ENCODE measurements around the gene IRF8.
"Not testable (repeated sequence)": the region's sequence is repeated elsewhere in the genome, so short reads cannot be mapped to it uniquely, and the experiment has no call there.

IRF8 gene

DNA sequence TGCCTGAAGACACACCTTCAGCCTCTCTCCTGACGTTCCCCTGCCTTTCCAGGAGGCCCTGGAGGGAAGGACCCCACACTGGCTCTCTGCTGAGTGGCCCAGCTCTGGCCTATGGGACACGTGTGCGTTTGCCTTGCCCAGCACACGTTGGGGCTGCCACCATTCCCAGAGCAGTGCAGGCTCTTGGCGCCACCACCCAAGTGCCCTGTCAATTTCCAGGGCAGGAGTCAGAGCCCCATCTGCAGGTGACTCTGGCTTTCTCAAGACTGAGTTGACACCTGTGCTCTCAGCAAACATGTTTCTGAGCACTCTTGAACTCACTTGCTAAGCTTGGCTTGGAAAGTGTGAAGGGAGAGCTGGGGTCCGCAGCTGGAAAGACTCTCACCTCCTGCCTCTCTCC is 4.7 kb upstream of the IRF8 start:
- no peak for DNase-seq (ENCODE audit: low read depth)

DNA sequence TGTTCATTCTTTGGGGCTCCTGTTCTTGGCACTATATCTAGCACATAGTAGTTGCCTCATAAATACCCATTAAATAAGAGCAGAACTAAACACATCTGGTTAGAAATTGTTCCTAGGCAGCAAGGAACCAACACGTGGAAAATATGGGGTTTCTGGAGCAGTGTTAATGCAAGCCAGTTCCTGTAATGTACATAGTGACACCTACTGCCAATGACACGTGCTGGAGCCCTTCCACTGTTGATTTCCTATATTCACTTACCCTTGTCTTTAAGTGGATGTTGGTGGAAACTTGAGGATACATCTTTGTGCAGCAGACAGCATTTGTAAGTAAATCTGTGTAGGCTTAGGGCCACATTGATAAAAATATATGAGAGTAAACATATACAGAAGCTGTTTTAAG is 1.6 kb upstream of the IRF8 start:
- DNase-seq (ENCODE audit: low read depth) = no peak

DNA sequence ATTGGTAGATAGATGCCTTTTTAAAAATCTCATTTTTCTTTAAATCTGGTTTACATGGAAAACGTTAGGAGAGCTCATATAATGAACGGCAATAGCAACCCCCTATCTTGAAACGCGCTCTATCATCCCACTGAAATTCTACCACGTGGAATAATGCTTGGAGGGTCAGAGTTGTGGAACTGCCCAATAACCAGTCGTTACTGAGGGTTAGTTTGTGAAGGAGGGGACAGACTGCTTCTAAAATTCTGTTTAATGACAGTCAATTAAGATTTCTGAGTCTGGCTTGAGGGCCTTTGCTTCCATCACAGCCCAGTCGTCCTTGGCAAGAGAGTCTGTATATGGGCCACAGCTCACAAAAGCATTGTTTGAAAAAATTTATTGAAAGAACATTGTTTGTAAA is 482 bp downstream of the IRF8 start:
- no peak for DNase-seq (ENCODE audit: low read depth)

DNA sequence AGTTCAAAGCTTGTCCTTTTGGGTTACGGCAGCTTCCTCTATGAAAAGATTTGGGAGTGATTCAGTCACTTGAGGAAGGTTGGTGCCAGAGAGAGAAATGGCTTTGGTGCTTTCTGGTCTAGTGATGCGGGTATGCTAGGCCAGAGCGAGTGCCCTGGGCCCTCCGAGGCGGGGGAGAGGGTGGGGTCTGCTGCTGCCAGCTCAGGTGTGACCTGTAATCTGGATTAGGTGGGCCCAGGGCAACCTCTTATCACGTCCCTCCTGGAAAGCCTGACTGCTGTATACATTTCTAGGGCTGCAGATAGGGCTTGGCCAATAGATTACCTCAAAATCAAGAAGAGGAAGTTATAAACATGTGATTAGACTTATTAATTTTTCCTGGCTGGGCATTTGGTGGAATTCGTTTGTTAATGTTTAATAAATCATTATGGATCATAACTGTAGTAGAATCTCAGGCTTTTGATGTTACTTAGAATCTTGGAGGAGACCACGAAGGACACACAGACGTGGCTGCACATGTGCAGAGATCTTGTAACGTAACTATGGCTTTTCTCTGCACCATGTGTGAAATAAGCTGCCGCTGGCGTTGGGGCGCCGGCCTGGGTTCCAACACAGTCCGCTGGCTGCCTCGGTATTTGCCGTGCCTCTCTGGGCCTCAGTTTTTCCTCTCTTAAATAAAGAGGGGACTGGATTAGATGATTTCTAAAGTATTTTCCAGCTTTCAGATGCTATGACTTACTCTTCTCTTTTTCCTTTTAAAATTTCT is 1.2 kb downstream of the IRF8 start:
- DNase-seq (ENCODE audit: low read depth) = no peak

DNA sequence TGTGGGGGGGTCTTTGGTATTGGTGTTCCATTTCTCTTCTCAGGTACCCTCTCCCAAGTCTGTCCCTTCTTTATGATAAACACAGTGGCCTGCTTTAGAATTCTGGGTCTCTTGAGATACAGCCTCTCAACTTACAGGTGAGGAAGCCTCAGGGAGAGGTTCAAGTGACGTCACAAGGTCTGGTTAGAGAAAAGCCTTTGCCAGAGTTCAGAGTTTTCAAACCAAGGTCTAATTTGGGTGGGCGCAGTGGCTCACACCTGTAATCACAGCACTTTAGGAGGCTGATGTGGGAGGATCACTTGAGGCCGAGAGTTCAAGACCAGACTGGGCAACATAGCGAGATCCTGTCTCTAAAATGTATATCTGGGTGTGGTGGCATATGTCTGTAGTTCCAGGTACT is 2.1 kb downstream of the IRF8 start:
- no peak for DNase-seq (ENCODE audit: low read depth)

DNA sequence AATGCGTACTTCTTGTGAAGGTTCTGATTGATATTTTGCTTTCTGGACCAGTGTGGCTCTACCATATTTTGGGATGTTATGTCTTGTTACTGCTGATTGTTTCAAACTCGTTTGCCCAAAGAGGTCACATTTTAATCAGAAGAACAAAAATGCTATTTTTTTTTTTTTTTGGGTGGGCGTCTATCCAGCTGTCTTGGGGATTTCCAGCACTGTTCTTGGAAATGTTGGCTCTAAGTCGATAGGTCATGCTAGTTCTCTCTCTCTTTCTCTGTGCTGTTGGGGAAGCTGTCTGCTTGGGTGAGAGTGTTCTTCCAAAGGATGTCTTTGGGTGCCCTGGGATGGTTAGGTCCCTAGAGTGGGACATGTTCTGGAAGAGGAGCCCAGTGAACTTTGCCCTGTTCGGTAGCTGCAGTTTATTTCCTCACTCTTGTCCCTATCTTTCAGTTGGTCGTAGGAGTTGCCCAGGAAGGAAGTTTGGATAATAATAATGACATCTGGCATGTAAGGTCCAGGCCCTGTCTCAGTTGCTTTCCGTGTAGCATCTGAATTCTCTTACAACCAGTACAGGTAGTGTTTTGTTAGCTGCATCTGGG is 2.9 kb downstream of the IRF8 start:
- no peak for DNase-seq (ENCODE audit: low read depth)

DNA sequence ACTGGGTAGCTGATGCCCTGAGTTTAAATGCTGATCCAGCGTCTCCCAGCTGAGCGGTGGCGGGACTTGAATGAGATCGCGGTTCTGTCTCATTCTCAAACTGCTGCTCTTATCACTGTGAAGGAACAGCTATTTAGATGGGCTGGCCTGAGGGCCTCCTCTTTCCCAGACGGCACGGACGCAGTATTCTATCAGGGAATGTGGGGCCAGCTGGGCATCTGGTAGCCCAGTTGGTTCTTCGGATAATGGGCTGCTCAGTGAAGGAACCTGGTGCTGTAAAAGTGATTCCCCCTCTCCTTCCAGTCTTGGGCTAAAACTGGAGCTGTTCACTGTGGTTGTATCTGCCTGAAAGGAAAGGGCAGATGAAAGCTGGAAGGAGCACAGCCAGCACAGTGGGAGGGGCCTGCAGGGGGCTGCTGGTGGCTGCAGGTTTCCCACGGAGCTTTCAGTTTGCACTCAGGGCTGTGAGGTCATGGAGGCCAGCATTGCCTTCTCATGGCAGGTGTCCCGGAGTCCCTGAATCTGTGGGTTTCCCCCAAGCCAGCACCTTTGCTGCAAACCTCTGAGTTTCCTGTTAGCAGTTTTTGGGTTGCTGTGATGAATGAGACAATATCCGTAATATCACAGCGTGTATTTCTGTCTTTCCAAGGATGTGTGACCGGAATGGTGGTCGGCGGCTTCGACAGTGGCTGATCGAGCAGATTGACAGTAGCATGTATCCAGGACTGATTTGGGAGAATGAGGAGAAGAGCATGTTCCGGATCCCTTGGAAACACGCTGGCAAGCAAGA is 3.6 kb downstream of the IRF8 start:
- no peak for DNase-seq (ENCODE audit: low read depth)

DNA sequence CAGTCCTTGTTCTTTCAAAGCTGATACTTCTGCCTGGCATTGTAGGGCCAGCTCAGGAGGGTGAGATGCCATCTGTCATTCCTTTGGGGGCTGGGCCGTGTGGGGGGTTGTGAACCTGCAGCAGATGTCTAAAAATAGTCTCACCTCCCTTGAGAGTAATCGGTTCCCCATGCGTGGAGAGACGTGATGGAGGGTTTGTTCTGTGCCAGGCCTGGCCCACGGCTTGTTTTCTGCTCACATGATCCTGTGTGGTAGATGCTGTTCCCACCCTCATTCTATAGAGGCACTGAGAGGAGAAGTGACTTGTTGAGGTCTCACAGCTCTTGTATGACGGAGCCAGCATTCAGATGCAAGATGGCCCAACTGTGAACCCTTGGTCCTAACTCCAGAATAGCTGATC is 4.6 kb downstream of the IRF8 start:
- DNase-seq (ENCODE audit: low read depth) = no peak

DNA sequence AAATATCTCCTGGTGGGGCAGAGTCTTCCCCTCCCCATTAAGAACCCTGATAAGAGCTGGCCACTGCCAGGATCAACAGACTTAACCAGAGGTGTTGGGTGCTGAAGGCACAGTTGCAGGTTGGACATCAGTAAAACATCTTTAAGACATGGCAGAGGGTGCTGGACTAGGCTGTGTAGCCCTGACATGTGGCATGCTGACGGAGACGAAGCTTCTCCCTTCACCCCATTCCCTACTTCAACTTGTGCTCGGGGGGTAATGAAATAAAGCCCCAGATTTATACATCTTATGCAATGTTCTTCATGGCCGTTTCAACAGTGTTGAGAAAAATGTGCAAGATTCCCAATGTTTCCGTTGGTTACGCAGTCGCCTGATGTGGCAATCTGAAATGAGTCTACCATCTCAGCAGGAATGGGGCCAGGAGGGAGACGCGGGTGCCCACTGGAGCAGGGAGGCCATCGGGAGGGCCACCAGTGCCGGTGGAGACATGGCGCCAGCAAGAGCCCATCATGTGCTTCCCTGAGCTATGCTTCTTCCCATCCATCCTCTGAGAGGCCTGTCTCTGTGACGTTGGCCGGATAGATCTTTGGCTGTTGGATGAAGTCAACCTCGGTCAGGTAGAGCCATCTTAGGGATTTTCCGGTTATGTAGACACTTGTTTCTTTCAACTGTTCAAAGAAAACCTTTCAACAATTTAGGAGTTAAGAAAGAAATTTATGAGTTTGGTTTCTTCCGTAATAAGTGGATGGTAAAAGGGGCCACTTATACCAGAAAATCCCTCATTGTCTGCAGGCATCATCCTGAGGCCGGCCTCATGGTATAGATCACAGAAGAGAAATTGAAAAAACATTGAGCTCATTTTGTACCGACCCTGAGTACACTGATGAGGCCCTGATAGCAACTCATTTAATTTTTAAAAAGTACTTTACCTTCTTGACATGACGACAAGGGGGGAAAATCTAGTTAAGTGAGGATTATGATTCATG is 6.4 kb downstream of the IRF8 start:
- DNase-seq (ENCODE audit: low read depth) = no peak

DNA sequence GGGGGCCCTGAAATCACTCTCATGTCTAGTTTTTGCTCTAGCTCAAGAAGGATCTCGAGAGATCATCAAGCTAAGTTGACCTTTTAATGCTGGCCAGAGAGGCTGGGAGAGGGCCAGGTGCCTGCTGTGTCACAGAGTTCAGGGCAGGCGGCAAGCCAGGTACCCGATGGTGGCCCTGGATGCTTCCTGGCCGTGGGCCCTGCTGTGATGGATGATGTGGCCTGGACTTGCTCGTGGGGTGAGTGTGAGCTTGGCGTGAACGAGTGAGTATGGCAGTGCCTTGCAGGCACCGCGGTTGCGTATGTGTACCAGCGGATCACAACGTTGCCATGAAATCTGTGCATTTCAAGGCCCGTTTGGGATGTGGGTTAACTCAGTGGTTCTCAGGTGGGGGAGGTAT is 7.4 kb downstream of the IRF8 start:
- no peak for DNase-seq (ENCODE audit: low read depth)

DNA sequence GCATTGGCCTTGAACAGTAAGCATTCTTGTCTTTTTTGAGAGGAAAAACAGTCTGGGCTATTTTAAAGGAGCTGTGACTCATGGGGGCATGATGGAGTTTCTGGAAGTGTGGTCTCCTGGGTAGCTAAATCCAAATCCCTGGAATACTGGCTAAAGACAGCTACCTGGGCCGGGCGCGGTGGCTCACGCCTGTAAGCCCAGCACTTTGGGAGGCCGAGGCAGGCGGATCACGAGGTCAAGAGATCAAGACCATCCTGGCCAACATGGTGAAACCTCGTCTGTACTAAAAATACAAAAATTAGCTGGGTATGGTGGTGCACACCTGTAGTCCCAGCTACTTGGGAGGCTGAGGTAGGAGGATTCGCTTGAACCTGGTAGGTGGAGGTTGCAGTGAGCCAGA is 8.3 kb downstream of the IRF8 start:
- not testable (repeated sequence) for DNase-seq (ENCODE audit: low read depth)

DNA sequence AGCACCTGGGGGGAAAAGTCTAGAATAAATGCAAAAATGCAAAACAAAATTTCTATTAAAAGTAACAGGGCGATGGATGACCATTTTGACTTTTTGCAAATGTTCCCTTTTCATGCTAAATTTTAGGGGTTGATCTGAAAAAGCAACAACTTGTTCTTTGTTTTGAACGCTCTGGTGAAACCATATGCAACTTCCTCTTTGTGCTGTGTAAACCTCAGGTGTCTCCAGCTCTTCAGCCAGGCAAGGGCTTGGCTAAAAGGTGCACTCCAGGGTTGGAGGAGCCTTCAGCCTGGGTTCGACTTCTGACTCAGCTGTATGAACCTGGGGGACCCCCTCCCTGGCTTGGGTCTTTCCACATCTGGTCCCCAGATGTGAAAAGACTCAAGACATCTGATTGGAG is 9.5 kb downstream of the IRF8 start:
- DNase-seq (ENCODE audit: low read depth) = no peak

DNA sequence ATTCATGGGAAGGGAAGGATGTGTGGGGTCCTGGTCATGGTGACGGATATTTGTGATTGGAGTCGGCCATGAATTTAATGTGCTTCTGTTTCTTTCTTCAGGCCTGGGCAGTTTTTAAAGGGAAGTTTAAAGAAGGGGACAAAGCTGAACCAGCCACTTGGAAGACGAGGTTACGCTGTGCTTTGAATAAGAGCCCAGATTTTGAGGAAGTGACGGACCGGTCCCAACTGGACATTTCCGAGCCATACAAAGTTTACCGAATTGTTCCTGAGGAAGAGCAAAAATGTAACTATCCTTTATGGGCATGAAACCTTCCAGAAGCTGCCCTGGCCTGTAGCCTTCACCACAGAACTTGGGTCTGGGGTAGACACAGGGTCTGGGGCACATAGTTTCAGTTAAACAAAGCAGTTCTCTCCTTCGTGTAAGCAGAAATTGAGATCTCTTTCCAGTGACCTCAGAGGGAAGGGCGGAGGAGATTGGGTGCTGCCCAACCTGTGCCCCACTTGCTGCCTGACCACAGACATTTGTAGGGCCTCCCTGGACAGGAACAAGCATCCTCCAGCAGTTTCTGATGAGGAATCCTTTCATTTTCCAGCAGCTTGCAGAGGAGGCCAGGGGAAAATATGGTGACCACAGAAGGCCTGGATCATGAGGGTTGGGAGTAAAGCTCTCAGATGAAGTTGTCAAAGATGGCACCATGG is 10.1 kb downstream of the IRF8 start:
- DNase-seq (ENCODE audit: low read depth) = no peak

DNA sequence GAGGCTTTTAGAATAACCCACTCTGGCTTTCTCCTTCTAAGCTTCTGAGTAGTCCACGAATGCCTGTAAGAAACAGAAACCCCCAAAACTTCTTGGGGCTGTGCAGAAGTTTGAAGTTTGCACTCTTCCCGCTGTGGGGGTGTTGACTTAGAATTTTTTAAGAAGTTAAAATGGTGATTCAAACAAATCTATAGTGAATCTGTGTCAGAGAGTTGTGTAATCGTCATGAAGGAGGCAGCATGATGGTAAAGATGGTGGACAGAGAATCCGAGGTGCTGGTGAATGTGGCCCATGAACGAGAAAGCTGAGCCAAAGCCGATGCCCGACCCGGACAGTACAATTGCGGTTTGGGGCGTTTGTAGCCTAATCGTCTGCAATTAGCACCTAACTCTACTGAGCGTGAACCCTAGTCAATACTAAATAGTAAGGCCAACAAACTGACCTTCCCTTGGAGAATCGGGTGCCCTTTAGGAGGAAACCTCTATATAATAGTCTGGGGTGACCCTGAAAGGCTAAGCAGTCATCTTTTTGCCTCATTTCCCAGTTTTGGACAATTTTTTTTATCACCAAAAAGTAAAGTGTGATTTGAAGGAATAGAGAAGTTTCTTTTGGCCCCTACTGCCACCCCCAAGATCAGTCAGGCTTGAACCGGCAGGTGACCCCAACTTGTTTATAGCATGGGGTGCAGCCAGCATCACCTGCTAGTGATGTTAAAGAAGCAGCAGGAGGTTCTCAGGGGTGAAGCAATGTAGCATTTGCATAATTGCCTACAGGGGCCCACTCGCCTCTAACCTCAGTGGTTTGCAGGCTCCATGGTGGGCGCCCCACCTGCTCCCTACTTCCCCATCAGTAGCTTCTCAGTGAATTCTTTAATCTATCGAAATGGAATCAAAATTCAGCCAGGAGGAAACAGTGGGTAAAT is 11.2 kb downstream of the IRF8 start:
- no peak for DNase-seq (ENCODE audit: low read depth)

DNA sequence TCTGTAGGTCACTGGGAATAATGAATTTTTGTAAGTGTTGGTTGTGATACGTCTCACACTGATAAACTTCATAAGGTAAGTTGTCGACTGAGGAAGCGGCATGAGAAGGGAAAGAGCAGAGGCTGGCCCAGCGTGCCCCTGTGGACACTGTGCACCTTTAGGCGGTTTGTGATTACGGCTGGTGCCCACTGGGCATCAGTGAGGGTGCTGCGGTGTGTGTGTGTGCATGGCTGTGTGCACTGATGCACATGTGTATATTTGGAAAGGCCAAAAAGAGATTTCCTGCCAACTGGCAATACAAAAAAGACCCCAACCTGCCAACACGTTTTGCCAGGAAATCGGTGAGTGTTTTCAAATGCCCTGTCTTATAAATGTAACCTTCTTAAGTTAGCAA is 11.9 kb downstream of the IRF8 start:
- no peak for DNase-seq (ENCODE audit: low read depth)

DNA sequence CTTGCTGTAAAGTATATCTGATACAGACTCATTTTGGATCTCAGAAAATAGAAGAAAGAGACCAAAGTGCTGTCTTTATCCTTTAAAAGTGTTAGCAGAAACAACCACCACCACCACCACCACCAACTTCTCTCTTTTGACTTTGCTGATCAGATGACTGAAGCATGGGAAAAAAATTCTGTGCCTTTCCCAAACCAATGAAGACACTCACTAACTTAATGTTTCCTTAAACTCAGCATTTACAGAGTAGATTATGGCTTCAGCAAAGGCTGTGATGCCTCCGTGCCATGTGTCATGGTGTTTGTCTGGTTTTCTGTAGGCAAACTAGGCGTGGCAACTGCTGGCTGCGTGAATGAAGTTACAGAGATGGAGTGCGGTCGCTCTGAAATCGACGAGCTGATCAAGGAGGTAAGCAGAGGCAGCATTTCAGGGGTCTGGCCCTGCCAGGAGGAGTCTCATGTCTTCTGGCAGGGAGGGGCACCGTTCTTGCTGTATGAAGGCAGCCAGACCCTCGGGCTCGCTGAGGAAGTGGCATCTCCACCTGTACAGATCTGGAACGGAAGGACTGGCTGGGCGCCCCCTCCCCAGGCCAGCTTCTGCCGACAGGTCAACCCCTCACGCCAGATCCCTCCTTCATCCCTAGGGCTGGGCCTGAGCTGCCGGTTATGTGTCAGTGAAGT is 12.4 kb downstream of the IRF8 start:
- DNase-seq (ENCODE audit: low read depth) = no peak

DNA sequence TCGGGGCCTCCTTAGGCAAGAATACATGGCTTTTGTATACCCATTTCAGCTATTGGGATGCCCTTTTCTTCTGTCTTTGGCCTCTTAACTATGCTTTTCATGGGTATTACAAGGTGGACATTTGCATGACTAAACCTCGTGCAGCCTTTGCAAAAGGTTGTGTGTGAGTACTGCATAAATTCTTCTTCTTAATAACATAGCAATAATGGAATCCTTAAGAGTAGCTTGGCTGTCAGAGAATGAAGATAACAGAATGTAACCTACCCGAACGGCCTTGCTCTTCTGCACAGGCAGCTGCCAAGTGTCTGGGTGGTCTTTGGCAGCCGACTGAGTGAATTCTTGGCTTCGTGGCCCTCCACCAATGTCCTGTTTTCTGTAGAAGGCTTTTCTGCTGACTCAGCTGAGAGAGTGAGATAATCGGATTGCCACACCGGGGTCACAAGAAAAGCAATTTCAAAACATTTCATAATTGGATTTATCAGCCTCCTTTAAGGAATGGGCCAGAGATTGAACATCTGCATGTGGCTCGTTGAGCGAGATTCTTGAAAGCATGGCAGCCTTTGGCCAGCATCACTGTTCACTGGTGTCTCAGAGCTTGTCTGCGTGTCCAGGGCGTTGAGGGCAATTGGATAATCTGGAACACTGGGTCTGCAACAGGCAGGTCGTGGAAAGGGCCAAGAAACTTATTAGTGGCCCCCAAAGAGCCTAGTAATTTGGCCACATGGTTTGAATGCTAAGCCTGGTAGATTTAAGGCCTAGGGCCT is 13.4 kb downstream of the IRF8 start:
- peak; percentile 68 for DNase-seq (ENCODE audit: low read depth)

DNA sequence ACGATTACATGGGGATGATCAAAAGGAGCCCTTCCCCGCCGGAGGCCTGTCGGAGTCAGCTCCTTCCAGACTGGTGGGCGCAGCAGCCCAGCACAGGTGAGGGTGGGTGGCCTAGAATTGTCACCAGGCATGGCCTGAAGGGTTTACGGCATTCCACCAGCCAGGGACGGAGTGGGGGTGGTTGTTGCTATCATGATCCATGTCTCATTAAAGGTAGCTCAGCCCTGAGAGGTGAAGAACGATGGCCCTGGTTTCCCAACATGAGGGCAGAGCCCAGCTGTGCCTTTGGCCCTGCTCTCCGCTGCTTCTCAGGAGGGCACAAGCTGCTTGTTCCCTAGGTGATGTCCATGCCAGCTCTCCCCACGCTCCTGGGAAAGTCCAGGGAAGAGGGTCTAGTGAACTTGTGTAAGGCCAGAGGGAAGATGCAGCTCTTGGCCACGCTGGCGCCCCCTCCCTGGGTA is 14.2 kb downstream of the IRF8 start:
- DNase-seq (ENCODE audit: low read depth) = no peak
